HG03045 (cell line): ENCODE results near the gene THADA.
"Not testable (repeated sequence)": the region's sequence is repeated elsewhere in the genome, so short reads cannot be mapped to it uniquely, and the experiment has no call there.

Experiments used
- ATAC-seq: cut with Tn5 transposase; IDR thresholded peaks from one replicate; pipeline ENCODE4 v1.9.1; 2021; ENCODE audit warnings: mild to moderate bottlenecking, moderate library complexity; ENCODE audit not compliant: unreplicated experiment

The THADA gene

DNA sequence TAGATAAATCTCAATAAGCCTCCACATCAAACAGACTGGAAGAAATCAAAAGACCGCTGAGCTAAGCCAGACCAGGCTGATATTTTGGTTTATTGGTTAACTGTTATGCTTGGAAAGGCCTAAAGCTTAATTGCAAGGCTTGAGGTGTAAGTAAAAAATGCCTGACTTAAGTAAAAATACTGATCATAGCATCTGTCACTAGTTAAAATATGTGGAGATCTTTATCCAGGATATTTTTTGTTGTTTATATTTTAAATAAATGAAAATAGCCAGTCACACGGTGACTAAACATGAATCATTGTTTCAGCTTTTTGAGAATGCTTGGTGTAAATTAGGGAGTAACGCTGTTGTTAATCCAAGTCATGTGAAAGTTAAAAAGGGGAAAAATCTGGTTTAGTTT is 127.9 kb downstream of the THADA start:
- ATAC-seq, result no peak

DNA sequence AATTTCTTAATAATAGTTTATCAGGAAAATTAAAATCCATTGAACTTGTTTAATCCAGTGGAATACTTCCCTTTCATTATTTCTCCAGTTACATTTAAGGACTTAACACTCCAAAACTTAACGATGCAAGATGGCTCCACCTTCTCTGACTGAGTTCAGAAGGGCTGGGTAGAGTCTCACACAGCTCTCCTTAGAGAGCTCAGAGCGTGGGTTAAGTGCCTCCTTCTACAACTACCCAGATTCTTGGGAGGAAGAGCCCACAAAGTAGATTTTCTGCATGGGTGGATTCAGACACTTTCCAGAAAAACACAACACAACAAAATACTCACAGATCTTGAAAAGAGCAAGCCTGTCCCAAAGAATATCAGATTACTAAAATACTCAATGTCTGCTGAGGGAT is 130.6 kb downstream of the THADA start:
- no peak for ATAC-seq

DNA sequence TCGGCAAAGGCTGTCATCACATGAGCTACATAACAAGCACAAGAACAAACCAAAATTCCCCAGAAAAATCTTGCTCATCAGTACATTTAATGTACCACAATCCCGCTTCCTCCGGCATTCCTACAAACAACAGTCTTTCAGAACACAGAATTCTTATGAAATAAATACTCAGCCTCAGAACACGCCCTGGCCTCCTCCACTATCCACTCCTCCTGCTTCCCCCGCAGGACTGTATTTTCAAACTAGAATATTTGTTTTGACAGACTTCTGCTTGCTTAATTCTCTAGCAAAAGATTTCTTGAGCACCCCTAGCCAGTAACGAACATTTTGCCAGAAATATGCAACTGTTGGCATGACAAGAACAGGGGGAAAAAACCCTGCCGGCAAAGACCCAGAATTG is 131.2 kb downstream of the THADA start:
- ATAC-seq, result no peak

DNA sequence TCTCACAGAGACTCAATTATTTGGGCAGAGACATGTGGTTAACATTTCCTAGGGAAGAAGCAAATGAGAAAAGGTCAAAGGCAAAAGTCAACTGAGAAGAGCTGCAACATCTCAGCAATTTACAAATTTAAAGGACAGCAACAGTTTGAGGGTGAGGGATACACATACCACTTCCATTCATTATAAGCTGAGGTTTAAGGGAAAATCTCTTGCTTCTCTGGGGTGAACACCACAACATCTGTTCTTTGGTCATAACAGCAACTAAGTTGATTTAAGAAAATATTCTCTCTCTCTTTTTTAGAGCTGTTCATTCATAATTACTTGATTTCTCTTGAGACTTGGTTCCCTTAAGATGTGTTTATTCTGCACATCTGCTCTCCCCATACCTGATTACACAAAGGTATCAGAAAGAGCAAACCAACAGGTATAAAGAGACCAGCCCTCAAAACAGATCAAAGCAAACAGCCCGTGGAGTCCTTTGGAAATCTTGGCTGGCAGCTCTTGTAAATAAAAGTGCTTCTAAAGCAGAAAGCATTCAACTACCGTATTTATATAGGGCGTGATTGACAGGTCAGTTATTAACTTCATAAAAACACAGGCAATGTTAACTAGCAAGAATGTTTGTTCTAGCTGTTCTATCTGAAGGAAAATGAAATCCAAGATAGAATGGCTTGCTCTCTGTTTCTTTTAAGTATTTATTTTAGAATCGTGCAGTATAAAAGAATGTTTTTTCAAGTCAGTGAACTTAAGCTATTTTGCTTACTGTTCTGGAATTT is 132.8 kb downstream of the THADA start:
- no peak for ATAC-seq

DNA sequence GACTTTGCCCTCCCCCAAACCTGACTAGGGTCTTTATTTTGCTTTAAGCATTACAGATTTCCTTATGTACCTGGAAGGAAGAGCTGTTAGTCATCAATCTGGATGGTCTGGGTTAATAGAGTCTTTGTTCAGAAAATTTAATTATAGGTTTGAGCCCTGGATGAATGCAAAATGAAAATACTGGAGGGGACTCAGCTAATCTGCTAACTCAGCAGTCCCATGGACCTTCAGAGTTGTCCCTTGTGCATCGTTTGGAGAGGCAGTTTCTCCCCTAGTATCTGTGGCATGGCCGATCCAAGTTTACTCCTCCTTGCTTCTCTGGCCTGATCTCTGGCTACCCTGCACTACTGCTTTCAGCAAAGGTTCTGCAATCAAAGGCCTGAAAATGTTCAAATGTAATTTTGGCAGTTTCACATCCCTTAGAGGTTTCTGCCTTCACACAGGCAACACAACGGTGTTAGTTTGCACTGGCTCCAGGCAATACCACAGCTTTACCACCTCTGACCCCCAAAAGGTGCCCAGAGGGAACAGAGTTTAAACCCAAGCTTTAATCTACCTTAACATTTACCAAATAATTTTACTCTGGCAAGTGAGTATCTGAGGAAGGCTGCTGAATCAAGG is 134.3 kb downstream of the THADA start:
- peak; percentile 90 for ATAC-seq

DNA sequence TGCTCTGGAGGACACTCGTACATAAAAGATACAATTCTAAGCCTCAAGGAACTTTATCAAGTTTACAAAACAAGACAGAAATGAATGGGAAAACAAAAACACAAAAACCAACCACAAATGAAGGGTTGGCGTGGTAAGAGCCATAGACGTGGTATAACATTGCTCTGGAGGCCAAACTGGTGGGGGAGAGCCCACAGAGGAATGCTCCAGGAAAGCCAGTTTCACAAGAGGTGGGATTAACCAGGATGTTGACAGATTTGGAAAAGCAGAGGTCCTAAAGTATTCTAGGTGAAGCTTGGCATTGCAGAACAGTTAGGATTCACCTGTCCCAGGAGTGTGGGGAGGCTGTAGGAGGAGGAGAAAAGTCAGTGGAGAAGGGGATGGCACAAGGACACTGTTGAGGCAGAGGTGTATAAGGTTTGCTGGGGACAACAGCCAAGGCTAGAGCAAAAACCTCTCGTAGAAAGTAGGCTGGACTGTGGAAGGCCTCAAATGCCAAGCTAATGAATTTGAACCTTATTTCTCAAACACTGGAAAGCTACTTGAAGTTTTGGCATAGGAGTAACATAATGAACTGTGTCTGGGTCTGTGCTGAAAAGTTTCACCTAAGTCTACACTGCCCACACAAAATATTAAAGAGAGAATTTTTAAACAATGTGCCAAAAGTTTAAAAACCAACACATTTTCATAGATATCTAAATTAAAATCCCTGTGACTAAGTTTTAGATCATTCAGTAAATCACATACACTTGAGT is 135.1 kb downstream of the THADA start:
- no peak for ATAC-seq

DNA sequence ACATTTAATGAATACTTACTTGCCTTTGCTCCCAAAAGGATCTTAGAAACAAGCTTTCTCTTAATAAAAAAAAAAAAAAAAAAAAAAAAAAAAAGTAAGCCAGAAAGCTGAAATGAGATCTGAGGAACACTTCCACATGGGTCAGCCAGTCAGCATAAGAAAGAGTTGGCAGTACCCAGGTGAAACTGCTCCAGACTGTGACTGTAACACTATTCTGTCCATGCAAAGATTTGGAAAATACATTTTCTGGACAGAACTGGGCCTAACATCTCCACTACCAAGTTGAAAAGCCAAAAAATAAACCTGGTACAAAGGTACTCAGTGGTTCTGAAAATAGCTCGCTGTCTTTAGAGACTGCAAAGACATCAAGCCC is 135.7 kb downstream of the THADA start:
- ATAC-seq, result no peak

DNA sequence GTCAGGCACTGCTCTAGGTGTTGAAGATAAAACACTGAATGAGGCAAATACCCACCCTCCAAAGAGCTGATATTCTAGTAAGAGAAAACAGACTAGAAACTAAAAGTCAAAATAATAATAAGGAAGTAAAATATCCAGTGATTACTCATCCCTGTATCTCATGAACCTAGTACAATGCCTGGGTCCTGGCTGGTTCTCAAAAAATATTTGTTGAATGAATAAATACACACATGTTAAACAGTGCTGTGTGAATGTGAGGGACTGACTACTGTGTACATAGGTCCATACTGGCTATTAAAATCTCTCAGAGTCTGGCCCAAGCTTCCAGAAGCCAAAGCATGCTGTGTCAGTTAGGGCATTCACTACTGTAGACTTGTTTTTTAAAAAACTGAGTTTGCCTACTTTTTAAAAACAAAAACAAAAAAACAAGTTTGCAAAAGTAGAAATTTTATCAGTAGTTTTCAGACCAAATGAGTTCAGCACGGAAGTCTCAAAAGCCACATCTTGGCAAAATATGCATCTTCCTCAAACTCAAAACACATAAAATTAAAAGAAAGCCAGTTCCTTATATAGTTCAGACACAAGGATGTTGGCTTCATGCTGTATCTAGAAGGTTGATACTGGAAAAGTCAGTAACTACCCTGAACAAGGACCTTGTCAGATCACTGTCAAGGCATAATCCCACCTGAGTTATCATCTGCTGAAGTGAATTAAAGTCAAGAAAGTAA is 136.2 kb downstream of the THADA start:
- ATAC-seq, result no peak

DNA sequence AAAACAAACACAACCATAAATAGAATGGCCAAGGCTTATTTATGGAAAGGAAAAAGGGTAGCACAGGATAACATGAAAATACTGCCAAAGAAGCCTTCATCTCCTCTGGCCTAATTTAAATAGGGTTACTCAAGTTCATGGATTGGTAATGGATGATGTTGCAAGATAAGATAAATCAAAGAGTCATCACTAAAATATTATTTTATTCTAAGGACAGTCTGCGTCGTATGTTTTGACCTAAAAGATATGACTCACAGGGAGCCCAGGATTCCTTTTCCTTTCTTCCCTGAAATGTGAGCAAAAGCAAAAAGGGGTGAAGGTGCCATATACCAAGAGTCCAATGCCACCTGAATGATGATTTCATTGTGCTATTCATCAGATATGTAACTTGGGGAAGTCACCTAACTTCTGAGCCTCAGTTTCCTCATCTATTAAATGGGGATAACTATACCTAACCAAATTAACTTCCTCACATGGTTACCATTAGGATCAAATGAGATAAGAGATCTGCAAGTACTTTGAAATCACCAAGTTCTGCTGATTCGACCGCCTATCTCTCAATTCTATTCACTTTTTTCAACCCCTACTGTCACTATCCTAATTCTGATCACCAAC is 137.7 kb downstream of the THADA start:
- ATAC-seq, result no peak

DNA sequence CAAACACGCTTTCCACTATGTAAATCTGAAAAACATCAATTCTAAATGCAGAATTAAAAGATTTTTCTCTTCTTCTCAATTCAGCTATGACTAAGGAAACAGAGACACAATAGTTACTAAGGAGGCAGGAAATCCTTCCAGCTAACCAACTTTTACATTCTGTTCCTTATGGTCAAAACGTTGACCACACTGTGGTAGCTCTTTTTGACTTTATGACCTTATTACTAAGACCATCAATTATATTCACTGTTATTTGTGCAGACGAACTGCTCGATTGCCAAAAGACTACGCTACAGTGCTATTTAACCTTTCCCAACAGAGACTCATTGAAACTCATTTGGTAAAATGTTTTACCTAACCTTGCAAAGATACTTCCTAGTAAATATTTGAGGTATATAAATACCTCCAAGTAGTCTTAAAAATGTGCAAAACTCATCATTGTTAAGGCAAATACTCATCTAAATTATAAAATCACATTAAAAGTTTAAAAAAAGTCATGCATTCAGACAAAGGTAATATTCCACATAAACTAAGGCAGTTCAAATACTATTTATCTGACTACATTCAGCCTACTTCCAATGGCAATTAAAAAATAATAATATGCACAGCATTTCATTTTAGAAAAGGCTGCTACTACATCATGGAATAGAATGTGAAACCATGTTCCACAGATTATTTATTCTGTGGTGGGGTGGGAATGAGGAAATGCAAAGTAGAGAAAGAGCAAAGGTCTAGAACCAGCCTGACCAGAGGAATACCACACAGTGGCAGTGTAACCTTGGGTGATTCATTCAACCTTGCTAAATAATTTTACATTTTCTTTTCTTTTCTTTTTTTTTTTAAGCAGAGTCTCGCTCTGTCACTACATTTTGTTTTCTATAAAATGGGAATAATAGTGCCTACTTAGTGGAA is 139.9 kb downstream of the THADA start:
- no peak for ATAC-seq

DNA sequence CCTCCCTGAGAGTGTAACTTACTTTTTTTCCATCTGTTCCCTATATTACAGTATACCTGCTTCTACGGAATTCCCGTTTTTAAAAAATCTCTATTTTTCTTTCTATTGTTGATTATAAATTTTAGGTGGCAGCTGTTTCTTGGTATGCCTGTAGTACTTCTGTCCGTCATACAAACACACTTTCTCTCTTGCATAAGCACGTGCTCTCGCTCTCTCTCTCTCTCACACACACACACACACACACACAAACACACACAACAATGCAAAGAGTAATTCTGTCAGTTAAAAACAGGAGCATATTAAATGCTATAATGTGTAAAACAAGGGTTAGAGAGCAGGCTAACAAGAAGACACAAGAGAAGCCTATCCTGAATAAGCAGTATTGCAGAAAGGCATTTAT is 140.5 kb downstream of the THADA start:
- no peak for ATAC-seq

DNA sequence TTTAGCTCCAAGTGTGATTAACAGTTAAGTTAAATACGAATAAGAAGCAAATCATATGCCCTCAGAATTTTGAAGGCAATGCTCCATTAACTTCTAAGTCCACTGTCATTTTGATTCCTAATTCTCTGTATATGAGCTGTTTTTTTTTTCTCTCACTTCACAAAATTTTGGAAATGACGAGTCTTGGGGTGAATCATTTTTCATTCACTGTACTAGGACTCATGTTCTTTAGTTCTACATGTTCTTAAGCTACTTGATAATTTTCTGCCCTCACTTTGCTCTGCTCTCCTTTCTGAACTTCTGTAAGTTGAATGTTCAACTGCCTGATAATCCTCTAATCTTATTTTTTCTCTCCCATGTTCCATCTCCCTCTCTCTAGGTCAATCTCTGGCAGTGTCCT is 141.0 kb downstream of the THADA start:
- no peak for ATAC-seq

DNA sequence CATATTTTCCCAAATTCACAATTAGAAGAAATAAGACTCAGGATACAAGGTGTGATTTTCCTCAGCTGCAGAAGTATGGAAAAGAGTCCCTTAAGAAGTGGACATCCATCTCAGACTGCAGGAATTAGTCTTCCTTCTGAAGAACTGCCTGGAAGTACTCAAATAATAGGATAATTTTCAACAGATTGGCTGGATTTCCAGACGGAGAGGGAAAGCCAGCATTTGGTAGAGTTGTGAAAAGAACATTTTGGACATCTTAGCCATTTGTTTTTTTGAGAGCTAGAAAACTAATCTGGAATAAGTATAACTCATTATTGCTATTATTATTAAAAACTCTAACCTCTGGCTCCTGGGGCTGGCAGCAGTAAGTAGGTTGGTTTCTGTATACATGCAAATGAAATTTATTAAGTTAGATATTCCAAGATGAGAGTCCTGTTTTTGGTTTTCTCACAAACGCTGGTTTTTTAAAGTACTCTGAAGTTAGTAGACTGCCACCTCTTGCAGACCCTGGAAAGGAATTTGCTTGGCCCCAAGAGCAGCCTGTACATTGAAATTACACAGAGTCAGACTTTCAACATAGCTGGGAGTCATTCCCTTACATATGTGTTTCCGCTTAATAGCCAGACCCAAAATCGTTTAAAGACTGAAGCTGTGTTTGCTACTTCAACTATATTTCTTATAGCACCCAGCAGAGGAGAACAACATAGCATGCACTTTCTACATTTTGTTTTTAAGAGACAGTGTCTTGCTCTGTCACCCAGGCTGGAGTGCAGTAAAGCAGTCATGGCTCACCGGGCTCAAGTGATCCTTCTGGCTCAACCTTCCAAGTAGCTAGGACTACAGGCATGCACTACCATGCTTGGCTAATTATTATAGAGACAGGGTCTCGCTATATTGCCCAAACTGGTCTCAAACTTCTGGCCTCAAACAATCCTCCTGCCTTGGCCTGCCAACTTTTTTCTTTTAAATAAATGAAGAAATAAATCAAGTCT is 142.4 kb downstream of the THADA start:
- ATAC-seq, result no peak

DNA sequence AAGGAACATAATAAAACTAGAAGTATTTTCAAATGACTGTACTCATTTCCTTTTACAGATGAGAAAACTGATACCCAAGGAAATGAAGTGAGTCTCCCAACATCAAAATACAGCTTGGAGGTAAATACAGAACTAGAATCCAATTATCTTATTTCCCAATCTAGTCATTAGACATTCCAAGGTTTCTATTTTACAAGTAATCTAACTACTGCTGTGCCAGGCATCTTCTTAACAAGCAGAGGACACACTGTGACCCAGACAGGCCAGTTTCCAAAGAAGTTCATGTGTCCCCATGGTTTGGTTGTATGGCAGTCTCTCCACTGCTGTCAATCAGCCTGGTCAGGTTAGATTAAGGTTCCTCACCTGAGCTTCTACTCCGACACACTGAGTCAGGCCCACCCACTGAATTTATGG is 143.5 kb downstream of the THADA start:
- no peak for ATAC-seq

DNA sequence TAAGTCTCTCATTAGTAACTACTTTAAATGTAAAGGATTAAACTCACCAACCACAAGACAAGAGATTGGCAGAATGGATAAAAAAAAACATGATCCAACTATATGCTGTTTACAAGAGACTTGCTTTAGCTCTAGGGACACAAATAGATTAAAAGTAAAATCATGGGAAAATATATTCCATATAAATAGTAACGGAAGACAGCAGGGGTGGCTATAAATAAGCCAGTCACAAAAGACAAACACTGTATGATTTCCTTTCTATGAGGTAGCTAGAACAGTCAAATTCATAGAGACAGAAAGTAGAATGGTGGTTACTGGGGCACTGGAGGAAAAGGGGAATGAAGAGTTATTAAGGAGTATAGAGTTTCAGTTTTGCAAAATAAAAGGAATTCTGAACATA is 145.2 kb downstream of the THADA start:
- ATAC-seq, result no peak

DNA sequence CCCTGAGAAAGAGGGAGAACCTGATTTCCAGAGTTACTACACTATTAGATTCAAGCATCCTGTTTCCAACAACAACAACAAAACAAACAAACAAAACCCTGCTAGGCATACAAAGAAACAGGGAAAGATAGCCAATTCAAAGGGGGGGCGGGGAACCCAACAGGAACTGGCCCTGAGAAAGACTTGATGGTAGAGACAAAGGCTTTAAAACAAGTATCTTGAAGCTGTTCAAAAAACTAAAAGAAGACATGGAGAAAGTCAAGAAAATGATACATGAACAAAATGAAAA is 147.1 kb downstream of the THADA start:
- ATAC-seq, result no peak

DNA sequence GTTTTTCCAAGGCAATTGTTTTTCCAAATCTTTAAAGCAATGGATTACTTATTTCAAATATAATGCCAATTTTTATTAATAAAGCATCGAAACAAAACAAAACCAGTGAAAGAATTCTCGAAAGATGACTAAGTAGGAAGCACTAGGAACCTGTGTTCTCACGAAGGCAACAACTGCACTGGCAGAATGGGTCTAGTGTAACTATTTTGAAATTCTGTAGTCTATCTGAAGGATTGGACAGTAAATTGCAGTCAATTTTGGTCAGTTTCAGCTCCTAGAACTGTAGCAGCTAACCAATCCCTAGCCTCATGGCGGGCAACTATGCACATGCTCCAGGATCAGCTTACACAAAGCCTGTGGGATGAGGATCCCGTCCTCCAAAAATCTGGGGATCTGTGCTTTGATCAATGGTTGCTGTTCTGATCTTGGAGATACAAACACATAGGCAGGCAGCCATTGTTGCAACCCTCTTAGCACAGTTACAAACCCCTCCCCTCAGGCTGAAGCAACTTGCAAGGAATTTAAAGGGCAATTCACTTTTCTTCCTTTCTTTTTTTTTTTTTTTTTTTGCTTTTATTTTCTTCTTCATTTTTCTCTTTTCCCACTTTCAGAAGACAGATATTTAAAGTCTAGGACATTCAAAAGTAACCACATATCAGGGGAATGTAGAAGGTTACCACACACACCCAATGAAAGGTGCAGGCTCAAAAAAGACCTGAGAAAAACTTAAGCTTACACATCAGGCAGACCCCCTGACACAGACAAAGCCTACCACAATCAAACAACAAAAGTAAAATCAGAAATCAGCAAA is 147.6 kb downstream of the THADA start:
- ATAC-seq, result no peak

DNA sequence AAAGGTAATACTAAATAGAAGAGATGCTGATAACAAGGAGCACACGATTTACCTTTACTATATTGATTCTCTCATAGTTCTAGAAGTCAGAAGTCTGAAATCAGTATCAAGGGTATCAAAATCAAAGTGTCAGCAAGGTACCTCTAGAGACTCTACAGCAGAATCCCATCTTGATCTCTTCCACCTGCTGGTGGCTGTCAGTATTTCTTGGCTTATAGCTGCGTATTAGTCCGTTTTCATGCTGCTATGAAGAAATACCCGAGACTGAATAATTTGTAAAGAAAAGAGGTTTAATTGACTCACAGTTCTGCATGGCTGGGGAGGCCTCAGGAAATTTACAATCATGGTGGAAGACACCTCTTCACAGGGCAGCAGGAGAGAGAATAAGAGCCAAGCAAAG is 149.1 kb downstream of the THADA start:
- ATAC-seq, result not testable (repeated sequence)
